Upper lobe of right lung (tissue), 1 donor: ENCODE measurements around the gene NASP. TPM values are rescaled to one million over a fixed set of nuclear protein-coding genes. Genes with fewer than 3 reads are reported as not detected.

Source experiments
- ATAC-seq: fragments of 200-7000 bp; cut with Tn5 transposase; one replicate; pipeline ENCODE4 v1.9.1; 2020; ENCODE audit warnings: mild to moderate bottlenecking, moderate library complexity
- DNase-seq: peaks from one replicate; pipeline ENCODE4 v3.0.0-alpha.2; 2020
- H3K27ac ChIP-seq: fragments of 200-600 bp; one replicate; pipeline ENCODE4 v1.8.0; 2022
- H3K27me3 ChIP-seq: fragments of 200-600 bp; one replicate; pipeline ENCODE4 v1.8.0; 2022; ENCODE audit warnings: mild to moderate bottlenecking
- H3K36me3 ChIP-seq: fragments of 200-600 bp; one replicate; pipeline ENCODE4 v1.8.0; 2022
- H3K4me1 ChIP-seq: fragments of 200-600 bp; one replicate; pipeline ENCODE4 v1.8.0; 2022
- H3K4me3 ChIP-seq: fragments of 200-600 bp; one replicate; pipeline ENCODE4 v1.8.0; 2022; ENCODE audit warnings: mild to moderate bottlenecking
- H3K9me3 ChIP-seq: fragments of 200-600 bp; one replicate; pipeline ENCODE4 v1.8.0; 2022
- CTCF ChIP-seq: fragments of 200-600 bp; IDR thresholded peaks from one replicate; pipeline ENCODE4 v1.8.0; 2022; ENCODE audit warnings: antibody characterized with exemption
- intact Hi-C: fragments of 100-400 bp; cut with DNase I; formaldehyde crosslinking; loops from one replicate; pipeline ENCODE4 v1.11.0; 2022
- total RNA-seq: library from RNA; stranded (reverse); fragmentation: NEBNext Ultra II Directional; extraction: Animal tissue kit (Norgen Biotek cat#: 25700); gene quantifications from one replicate; pipeline ENCODE4 v1.2.1, GENCODE V29; 2021
- donor health status: DM: no; HTN: yes; CAD: no; lungs with severe emphysema.

The NASP gene
- total RNA-seq, 1 donor from 2014 or later, result 49.8 TPM

- H3K4me1 ChIP-seq, result peaks cover 25% of the 10 kb centered on the region
- H3K9me3 ChIP-seq, result no peaks in the 10 kb centered on the region
- no peak for TF ChIP-seq CTCF
- DNase-seq (peak; percentile 95), ATAC-seq (peak; percentile 85)
- H3K27ac ChIP-seq, result peak overlapping the region; percentile 93
- H3K27me3 ChIP-seq, result no peaks in the 10 kb centered on the region
- no peaks in the 10 kb centered on the region for H3K36me3 ChIP-seq
- H3K4me3 ChIP-seq, result peak overlapping the region; percentile 100
- intact Hi-C loops, result no loop called here
Observed at GRCh38 chr1:45584351-45585109, 689 bp downstream of the NASP start.

- H3K36me3 ChIP-seq, result no peaks in the 10 kb centered on the region
- H3K4me1 ChIP-seq, result peaks cover 28% of the 10 kb centered on the region
Observed at GRCh38 chr1:45585110-45585426, 1.2 kb downstream of the NASP start.

GRCh38 chr1:45585496-45586075 lies 1.7 kb downstream of the NASP start:
- ATAC-seq (no peak), DNase-seq (no peak)
- peak overlapping the region; percentile 100 for H3K4me3 ChIP-seq
- no peaks in the 10 kb centered on the region for H3K9me3 ChIP-seq
- no peaks in the 10 kb centered on the region for H3K27me3 ChIP-seq
- H3K4me1 ChIP-seq, result peaks cover 30% of the 10 kb centered on the region
- TF ChIP-seq CTCF, result no peak
- peak overlapping the region; percentile 93 for H3K27ac ChIP-seq
- no peaks in the 10 kb centered on the region for H3K36me3 ChIP-seq
- intact Hi-C loops, result no loop called here

More at GRCh38 chr1:45585110-45585426, 1.2 kb downstream of the NASP start:
- no peak for ATAC-seq
- H3K4me3 ChIP-seq, result peak overlapping the region; percentile 100
- no peaks in the 10 kb centered on the region for H3K27me3 ChIP-seq
- peak overlapping the region; percentile 93 for H3K27ac ChIP-seq
- no peak for TF ChIP-seq CTCF
- H3K9me3 ChIP-seq, result no peaks in the 10 kb centered on the region
- DNase-seq, result no peak
- intact Hi-C loops, result no loop called here

GRCh38 chr1:45586769-45587168 lies 2.9 kb downstream of the NASP start:
- intact Hi-C loops, result no loop called here

GRCh38 chr1:45589861-45590260 lies 6.0 kb downstream of the NASP start:
- Histone ChIP-seq H3K27me3 (no peaks in the 10 kb centered on the region), H3K4me1 (peaks cover 24% of the 10 kb centered on the region), H3K27ac (no peak overlapping the region), H3K36me3 (peaks cover 37% of the 10 kb centered on the region), H3K4me3 (peak overlapping the region; percentile 29), H3K9me3 (no peaks in the 10 kb centered on the region)
- intact Hi-C loops, result no loop called here
- no peak for TF ChIP-seq CTCF
- no peak for DNase-seq
- no peak for ATAC-seq

More at GRCh38 chr1:45586769-45587168, 2.9 kb downstream of the NASP start:
- Histone ChIP-seq H3K36me3 (peaks cover 9% of the 10 kb centered on the region), H3K27ac (peak overlapping the region; percentile 1), H3K4me3 (peak overlapping the region; percentile 26), H3K4me1 (peaks cover 30% of the 10 kb centered on the region), H3K9me3 (no peaks in the 10 kb centered on the region), H3K27me3 (no peaks in the 10 kb centered on the region)
- DNase-seq, result no peak
- no peak for TF ChIP-seq CTCF
- ATAC-seq, result no peak
